ENCODE data around the gene ZBTB44.
"Not testable (repeated sequence)": the region's sequence is repeated elsewhere in the genome, so short reads cannot be mapped to it uniquely, and the experiment has no call there.

ZBTB44 gene

DNA sequence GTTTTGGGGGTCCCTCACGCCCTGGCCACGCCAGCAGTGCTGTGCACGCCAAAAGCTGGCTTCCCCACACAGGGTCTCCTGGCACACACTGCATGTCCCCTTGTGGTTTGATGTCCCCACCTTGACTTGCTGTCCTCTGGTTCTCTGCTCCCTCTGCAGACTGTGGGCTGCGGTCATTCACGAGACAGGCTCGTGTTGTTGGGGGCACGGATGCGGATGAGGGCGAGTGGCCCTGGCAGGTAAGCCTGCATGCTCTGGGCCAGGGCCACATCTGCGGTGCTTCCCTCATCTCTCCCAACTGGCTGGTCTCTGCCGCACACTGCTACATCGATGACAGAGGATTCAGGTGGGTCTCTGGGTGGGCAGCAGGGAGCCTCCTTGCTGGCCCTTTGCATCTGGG is 114.9 kb downstream of the ZBTB44 start:
- no peak for DNase-seq (ENCODE audit: low read depth in 1 of 2, low spot score in 1 of 2)

DNA sequence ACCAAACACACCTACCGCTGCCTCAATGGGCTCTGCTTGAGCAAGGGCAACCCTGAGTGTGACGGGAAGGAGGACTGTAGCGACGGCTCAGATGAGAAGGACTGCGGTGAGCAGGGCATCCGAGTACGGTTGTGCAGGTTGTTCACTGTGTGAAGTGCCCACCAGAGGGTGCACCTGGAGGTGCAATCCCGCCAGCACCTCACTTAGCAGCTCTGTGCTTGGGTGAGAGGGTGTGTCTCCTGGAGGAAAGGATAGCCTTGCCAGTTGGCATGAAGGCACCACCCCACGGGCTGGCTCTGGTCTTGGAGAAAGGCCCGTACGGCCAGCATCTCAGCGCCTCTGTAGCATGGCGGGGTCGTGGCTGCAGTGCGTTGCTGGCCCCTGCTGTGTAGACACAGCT is 115.8 kb downstream of the ZBTB44 start:
- DNase-seq (ENCODE audit: low read depth in 1 of 2, low spot score in 1 of 2) = no peak

DNA sequence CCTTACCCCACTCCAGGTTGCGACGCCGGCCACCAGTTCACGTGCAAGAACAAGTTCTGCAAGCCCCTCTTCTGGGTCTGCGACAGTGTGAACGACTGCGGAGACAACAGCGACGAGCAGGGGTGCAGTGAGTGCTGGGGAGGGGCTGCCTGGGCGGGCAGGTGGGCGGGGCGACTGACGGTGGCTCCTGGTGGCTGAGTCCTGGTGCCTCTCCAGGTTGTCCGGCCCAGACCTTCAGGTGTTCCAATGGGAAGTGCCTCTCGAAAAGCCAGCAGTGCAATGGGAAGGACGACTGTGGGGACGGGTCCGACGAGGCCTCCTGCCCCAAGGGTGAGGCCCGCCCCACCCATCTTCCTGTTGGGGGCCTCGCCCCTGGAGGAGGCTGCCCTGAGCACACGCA is 116.4 kb downstream of the ZBTB44 start:
- no peak for DNase-seq (ENCODE audit: low read depth in 1 of 2, low spot score in 1 of 2)

DNA sequence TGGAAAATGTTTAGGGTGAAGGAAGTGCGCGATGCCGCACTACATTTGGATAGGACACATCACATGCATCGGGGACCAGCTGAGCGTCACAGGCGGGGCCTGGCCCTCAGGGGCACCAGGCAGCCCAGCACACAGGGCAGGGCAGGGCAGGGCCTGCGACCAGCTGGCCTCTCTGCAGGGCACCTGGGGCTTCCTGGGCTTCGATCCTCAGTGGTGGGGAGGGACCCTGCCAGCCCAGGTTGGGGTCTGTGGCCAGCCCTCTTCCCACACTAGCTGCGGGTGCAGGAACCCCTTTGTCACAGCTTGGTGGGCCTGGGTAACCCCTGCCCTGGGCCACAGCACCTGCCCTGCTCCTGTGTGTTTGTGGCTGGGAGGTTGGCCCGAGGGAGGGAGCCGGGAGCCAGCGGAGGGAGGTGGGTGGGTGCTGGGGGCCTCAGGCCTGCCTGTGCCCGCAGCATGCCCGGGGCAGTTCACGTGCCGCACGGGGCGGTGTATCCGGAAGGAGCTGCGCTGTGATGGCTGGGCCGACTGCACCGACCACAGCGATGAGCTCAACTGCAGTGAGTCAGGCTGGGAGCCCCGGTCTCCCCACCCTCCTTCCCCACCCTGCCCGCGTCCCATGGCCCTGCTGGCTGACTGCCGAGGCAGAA is 117.2 kb downstream of the ZBTB44 start:
- DNase-seq (ENCODE audit: low read depth in 1 of 2, low spot score in 1 of 2) = no peak

DNA sequence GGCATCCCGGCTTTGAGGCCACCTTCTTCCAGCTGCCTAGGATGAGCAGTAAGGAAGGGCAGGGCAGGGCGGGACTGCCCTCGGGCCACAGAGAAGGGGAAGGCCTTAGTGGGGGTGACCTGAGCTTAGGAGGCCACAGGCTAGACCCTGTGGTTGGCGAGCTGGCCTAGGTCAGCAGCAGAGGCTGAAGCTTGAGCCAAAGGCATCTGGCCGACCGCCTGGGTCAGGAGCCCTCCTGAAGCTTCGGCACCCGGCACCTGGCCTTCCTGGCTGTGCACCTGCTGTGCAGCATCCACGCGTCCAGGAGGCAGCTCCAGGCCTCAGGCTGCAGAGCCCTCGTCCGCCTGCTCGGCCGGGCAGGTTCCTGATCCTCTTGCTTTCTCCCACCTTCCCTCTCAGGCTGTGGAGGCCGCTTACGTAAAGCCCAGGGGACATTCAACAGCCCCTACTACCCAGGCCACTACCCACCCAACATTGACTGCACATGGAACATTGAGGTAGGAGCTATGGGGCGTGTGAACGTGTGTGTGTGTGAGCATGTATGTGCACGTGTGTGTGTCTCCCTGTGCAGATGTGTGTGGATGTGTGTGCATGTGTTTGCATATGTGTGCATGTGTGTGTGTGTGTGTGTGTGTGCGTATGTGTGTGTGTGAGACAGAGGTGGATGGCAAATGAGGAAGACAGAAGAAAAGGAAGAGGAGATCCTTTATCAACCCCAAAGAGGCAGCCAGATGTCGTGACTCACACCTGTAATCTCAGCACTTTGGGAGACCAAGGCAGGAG is 120.3 kb downstream of the ZBTB44 start:
- DNase-seq (ENCODE audit: low read depth in 1 of 2, low spot score in 1 of 2) = no peak

DNA sequence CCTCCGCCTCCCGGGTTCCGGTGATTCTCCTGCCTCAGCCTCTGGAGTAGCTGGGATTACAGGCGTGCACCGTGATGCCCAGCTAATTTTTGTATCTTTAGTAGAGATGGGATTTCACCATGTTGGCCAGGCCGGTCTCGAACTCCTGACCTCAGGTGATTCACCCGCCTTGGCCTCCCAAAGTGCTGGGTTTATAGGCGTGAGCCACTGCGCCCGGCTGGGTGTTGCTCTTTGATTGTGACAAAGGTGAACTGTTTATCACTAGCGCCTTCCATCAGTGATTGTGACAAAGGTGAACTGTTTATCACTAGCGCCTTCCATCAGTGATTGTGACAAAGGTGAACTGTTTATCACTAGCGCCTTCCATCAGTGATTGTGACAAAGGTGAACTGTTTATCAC is 121.2 kb downstream of the ZBTB44 start:
- not testable (repeated sequence) for DNase-seq (ENCODE audit: low read depth in 1 of 2, low spot score in 1 of 2)

DNA sequence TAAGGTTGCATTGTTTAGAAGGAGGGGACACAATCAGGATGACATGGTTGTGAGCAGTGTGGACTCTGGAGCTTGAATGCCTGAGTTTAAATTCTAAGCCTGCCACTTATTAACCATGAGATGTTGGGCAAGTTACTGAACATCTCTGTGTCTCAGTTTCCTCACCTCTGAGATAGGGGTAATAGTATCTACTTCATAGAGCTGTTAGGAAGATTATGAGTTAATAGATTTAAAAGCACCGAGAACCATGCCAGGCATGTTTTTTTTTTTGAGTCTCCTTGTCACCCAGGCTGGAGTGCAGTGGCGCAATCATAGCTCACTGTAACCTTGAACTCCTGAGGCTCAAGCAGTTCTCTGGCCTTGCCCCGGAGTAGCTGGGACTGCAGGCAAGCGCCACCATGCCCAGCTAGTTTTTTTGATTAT is 121.9 kb downstream of the ZBTB44 start:
- DNase-seq (ENCODE audit: low read depth in 1 of 2, low spot score in 1 of 2) = no peak

DNA sequence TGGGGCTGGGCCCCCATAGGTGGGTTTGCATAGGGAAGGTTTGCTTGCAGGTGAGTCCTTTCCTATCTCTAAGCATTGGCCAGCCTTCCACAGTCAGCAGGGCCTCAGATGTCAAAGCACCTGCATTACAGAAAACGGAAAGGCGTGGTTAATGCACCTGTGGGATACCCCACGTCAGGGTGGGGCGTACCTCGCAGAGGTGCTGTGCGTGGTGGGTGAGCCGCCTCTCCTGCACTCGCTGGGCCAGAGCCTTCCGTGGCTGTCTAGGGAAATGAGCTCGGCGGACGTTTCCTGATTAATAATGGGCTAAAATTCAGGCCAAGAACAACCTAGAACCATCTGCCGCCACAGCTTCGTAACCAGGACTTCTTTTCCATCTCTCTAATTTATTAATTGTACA is 122.8 kb downstream of the ZBTB44 start:
- DNase-seq (ENCODE audit: low read depth in 1 of 2, low spot score in 1 of 2) = no peak

DNA sequence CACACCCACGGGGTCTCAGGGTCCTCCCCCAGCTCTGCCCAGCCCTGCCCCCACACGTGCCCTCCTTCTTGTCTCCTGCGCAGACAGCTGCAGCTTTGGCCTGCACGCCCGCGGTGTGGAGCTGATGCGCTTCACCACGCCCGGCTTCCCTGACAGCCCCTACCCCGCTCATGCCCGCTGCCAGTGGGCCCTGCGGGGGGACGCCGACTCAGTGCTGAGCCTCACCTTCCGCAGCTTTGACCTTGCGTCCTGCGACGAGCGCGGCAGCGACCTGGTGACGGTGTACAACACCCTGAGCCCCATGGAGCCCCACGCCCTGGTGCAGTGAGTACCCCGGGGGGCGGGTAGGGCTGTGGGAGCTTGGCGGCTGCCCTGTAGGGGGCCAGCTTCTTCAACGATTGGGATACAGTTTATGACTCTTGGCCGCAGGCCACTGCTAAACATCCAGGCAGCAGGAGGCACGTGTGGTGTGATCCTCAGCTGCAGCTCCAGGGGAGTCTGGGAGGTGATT is 124.3 kb downstream of the ZBTB44 start:
- DNase-seq (ENCODE audit: low read depth in 1 of 2, low spot score in 1 of 2) = no peak

DNA sequence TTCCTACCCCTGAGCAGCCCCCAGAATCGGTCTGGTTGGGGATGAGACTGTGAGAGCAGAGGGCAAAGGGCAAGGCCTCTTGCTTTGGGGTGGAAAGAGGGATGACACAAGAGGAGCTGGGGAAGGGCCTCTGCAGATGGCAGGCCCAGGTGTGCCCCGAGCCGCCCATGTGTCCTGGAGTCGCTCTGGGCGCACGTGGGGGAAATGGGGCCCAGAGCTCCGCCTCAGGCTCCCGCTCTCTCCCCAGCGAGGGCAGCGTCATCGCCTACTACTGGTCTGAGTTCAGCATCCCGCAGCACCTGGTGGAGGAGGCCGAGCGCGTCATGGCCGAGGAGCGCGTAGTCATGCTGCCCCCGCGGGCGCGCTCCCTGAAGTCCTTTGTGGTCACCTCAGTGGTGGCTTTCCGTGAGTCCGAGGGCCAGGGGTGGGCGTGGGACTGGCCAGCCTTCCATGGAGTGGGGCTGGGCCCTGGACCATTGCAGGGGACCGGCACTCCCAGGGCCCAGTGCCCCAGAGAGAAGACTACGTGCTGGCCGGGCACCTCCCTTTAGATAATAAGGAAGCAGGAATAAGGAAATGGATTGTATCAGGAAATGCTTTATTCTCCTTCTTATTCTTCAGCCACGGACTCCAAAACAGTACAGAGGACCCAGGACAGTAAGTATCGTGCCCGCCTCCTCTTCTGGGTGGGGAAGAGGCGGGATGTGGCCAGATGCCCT is 125.1 kb downstream of the ZBTB44 start:
- no peak for DNase-seq (ENCODE audit: low read depth in 1 of 2, low spot score in 1 of 2)

DNA sequence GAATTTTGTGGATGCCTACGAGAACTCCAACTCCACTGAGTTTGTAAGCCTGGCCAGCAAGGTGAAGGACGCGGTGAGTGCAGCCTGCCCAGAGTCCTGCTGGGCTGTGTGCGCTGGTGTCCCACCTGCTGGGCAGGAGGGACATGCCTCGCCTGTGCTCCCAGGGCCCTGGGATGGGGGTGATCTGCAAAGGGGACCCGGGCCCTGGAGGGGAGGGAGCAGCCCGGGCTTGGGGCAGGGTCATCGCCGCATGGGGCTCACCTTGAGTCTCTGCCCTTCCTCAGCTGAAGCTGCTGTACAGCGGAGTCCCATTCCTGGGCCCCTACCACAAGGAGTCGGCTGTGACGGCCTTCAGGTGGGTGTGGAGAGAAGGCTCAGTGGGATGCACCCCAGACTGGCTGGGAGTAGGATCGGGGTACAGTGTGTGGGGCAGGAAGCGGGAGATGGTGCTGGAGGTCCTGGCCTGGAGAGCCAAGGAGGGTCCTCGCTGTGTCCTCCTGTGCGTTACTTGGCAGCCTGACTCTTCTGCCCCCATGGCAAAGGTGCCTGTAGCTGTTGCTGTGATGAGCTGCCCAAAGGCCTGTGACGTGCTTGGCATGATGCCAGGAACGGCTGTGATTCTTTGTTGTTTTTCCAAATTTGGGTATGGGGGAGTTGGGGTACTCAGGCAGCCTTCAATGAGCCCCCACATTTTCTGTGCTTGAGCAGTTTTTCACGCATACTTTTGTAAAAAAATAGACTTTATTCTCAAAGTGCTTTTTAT is 126.0 kb downstream of the ZBTB44 start:
- no peak for DNase-seq (ENCODE audit: low read depth in 1 of 2, low spot score in 1 of 2)

DNA sequence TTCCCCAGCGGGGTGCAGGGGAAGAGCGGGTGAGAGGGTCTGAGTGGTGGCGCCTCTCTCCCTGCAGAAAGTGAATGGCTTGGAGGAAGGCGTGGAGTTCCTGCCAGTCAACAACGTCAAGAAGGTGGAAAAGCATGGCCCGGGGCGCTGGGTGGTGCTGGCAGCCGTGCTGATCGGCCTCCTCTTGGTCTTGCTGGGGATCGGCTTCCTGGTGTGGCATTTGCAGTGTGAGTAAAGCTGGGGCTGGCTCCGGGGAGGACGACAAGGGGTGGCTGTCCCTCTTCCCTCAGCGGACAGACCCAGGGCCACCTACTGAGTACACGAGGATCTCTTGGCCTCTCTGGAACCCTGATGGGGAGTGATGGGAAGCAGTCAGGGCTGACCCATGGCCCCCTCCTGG is 126.7 kb downstream of the ZBTB44 start:
- no peak for DNase-seq (ENCODE audit: low read depth in 1 of 2, low spot score in 1 of 2)

DNA sequence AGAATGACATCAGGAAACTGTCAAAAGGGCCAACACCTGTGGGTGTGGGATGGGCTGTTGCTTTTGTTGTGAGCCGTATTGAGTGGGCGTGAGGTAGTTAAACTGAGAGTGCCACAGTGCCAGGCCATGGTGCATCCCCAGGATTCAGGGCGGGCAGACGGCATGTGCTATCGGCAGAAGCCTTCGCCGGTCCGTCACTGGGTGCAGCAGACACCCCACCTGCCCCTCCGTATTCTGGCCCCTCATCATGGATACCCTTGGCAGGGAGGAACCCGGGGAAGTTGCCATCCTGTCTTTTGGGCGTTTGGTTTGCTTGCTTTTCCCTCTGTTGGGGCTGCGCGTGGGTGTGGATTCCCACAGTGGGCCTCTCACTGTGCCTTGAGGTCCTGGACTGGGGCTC is 127.6 kb downstream of the ZBTB44 start:
- no peak for DNase-seq (ENCODE audit: low read depth in 1 of 2, low spot score in 1 of 2)

DNA sequence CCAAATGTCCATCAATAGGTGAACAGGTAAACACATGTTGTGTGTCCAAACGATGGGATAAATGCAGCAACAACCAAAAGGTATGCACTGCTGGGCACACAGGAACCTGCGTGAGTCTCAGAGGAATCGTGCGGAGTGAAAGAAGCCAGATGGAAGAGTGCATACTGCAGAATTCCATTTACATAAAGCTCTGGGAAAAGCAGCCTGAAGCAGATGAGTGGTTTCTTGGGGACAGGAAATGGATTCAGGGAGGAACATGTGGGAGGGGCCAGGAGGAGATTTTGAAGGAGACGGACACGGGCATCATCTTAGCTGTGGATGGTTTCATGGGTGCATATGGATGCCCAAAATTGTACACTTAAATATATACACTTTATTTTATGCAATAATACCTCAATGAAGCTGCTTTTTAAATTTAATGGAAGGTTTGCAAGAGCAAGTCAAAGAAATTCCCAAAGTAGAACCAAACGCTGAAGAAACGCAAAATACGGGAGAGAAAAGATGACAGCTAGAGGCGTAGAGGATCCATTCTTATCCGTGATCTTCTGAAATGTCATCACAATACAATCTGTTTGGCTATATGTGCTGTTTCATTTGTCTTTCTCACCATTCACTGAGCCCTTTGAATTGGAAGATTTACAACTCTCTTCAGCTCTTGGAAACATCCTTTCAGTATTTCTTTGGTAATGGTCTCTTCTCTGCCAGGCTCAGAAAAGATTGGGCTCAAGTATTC is 130.7 kb downstream of the ZBTB44 start:
- no peak for DNase-seq (ENCODE audit: low read depth in 1 of 2, low spot score in 1 of 2)

DNA sequence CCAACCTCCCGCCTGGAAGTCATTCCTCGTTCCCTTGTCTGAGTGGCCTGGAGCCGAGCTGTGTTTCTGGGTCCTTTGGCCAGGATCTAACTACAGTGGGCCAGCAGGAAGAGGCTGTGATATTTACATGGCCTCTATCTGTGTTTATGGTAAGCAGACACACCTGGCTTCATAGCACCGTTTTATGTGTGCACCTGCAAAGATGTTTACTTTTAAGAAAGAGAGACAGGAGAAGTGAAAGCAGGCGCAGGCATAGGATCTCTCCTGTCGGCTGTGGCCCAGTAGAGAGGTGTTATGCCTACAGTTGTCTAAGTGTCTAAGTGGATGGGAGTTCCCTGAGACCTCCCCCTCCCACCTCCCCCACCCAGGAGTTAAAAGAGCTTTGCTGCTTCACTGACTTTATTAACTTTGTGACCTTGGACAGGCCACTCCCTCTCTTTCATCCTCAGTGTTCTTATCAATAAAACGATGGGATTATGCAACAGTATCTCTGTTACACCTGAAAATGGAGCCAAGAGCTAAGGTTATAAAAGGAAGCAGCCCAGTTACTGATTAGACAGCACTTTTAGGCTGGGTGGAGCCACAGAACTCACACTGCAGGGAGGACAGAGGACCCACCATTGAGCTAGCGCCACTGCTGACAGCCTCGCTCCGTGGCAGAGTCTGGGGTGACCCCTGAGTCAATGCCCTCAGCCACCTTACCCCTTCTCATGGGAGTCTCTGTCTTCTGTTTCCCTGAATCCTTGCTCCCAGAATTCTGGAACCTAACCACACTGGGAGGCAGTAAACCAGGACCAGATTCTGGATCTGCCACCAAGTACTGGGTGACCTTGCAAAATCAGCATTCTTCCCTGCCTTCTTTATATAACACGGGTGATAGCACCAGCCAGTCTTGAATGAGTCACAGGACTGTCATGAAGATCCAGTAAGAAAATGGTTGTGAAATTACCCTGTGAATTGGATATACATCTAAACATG is 133.1 kb downstream of the ZBTB44 start:
- no peak for DNase-seq (ENCODE audit: low read depth in 1 of 2, low spot score in 1 of 2)

DNA sequence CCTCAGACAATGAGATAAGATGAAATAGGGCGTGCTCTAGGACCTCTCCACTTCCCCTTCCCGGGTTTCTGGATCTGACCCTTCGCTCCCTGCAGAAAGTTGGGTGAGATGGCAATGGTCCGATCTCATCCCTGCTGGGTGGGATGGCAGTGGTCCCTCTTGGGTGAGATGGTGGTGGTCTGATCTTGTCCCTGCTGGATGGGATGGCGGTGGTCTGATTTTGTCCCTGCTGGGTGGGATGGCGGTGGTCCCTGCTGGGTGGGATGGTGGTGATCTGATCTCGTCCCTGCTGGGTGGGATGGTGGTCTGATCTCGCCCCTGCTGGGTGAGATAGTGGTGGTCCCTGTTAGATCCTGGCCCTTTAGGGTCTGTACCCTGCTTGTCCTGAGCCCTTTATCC is 133.8 kb downstream of the ZBTB44 start:
- DNase-seq (ENCODE audit: low read depth in 1 of 2, low spot score in 1 of 2) = no peak

DNA sequence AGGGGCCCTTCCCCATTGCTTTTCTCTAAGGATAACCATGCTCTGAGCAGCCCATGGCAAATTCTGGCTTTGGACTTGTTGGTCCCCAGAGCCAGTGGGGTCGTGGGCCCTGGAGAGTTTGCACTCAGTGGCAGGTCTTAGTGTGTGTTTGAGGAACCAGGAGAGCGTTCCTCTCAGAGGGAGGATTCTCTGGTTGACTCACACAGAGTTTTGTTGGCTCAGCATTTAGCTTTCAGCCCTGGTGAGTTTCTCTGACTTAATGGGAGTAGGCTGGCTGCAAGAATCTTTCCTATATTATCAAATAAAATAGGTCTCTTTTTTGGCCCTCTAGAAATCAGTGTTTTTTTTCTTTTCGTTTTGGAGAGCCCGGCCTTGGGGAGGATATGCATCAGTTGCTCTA is 134.2 kb downstream of the ZBTB44 start:
- DNase-seq (ENCODE audit: low read depth in 1 of 2, low spot score in 1 of 2) = no peak

DNA sequence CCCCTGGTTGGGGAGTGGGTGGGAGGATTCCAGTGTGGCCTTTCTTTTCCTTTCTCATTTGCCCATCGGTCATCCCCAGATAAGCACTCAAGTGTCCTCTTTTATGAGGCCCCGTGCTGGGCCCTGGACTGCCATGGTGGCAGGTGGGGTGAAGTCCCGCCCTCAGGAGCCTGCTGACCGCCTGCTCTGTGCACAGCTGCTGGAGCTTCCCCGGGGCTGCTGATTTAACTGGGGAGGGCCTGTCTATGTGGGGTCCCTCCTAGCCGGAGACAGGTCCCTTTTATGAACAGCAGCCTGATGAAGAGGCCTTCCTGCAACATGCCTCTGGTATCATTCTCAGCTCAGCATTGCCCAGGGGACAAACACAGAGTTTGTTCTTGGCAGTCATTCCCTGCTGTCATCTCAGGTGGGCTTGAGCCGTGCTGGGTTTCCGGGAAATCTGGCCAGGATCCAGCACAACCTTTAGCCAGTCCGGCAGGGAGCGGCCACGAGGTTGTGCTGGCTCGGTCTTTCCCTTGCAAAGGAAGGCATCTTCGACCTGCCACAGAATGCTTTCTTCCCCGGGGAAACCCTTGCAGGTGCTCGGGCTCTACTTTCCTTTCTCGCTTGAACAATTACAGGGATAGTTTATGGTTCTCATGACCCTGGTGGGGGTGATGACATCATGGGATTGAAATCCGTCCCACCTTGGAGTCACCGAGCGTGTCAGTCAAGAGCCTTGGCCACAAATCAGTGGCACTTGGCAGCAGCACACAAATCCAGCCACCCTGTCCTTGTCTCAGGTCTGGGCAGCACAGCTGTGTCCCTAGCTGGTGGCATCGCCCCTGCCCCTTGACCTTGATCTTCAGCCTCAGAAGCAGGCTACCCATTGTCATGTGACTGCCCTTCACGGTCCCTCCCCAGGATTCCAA is 135.1 kb downstream of the ZBTB44 start:
- DNase-seq (ENCODE audit: low read depth in 1 of 2, low spot score in 1 of 2) = no peak
